Smooth muscle cell (in vitro differentiated cells): ENCODE measurements around the gene IL10RA. TPM values are rescaled to one million over a fixed set of nuclear protein-coding genes. Genes with fewer than 3 reads are reported as not detected.

ENCODE experiments used
- DNase-seq: peaks from one replicate; lab custom pipeline; 2025; ENCODE audit not compliant: unreplicated experiment; lab: John Stamatoyannopoulos, UW
- H2AFZ ChIP-seq: fragments of 200-600 bp; sonication (generic); 2 replicates; pipeline ENCODE4 v1.6.0; 2016; ENCODE audit warnings: antibody characterized with exemption, low read depth, mild to moderate bottlenecking
- H3F3A ChIP-seq: fragments of 200-600 bp; sonication (generic); 2 replicates; pipeline ENCODE4 v1.6.0; 2017; ENCODE audit warnings: antibody characterized with exemption, low read depth
- H3K27ac ChIP-seq: fragments of 200-600 bp; sonication (generic); 2 replicates; pipeline ENCODE4 v1.5.1; 2016; ENCODE audit warnings: low read depth, mild to moderate bottlenecking
- H3K27me3 ChIP-seq: fragments of 200-600 bp; sonication (generic); 2 replicates; pipeline ENCODE4 v1.6.1; 2016; ENCODE audit warnings: low read depth, mild to moderate bottlenecking
- H3K36me3 ChIP-seq: fragments of 200-600 bp; sonication (generic); 2 replicates; pipeline ENCODE4 v1.5.1; 2016; ENCODE audit warnings: low read depth
- H3K4me1 ChIP-seq: fragments of 200-600 bp; sonication (generic); 2 replicates; pipeline ENCODE4 v1.5.1; 2016; ENCODE audit warnings: low read depth
- H3K4me2 ChIP-seq: fragments of 200-600 bp; sonication (generic); 2 replicates; pipeline ENCODE4 v1.6.0; 2016; ENCODE audit warnings: mild to moderate bottlenecking
- H3K4me3 ChIP-seq: fragments of 200-600 bp; sonication (generic); 2 replicates; pipeline ENCODE4 v1.5.1; 2016; ENCODE audit warnings: mild to moderate bottlenecking
- H3K79me2 ChIP-seq: fragments of 200-600 bp; sonication (generic); 2 replicates; pipeline ENCODE4 v1.6.0; 2016; ENCODE audit warnings: low read depth, mild to moderate bottlenecking
- H3K9ac ChIP-seq: fragments of 200-600 bp; sonication (generic); 2 replicates; pipeline ENCODE4 v1.6.0; 2016; ENCODE audit warnings: low read depth
- H3K9me3 ChIP-seq: fragments of 200-600 bp; sonication (generic); replicated peaks from 2 replicates; pipeline ENCODE4 v1.5.1; 2016; ENCODE audit warnings: low read depth
- H4K20me1 ChIP-seq: fragments of 200-600 bp; sonication (generic); 2 replicates; pipeline ENCODE4 v1.6.0; 2016; ENCODE audit warnings: low read depth
- CTCF ChIP-seq: fragments of 200-600 bp; sonication (generic); IDR thresholded peaks from 2 replicates; pipeline ENCODE4 v1.5.1; 2017; ENCODE audit warnings: borderline replicate concordance, mild to moderate bottlenecking, antibody characterized with exemption; ENCODE audit not compliant: insufficient read depth, poor library complexity, severe bottlenecking
- WGBS: methylation state at CpG from one replicate; pipeline ENCODE4 v1.1.7; 2016; ENCODE audit warnings: low lambda C conversion rate; 5-methylcytosine and 5-hydroxymethylcytosine counted together
- polyA plus RNA-seq: library from polyadenylated mRNA; unstranded; fragments of >200 nt; fragmentation: Nextera tagmentation; extraction: Ambion mirVana; gene quantifications from 2 replicates; pipeline ENCODE4 v1.2.1, GENCODE V29; 2016
- total RNA-seq: library from RNA; depleted of rRNA; stranded (reverse); fragments of >200 nt; gene quantifications from 2 replicates; pipeline ENCODE4 v1.2.3, GENCODE V29; 2014

The IL10RA gene
- total and polyA plus RNA-seq, 2 experiments from 2014 or later, result 0.07 to 0.18 TPM

DNA sequence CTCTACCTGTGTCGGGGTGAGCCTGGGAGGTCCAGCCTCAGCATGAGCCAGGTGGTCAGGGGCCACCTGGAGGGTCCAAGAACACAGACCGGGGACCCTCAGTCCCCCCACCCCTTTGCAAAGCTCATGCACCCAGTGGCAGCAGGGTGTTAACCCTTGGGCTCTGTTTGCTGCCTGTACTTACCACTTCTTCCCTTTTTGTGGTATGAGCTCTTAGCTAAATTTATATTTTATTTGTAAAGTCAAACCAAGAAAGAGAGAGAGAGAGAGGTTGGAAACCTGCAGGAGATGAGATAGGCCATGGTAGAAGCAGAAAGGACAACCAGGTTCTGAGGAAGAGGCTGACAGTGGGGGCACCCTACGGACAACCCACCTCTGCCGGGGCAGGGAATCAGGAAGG lies 29.9 kb downstream of the IL10RA start:
- 83% methylated on average over 4 of the region's 4 CpGs for WGBS
- no peaks in the 10 kb centered on the region for H3K9me3 ChIP-seq
- H3K79me2 ChIP-seq, result no peaks in the 10 kb centered on the region
- no peak overlapping the region for H3K4me3 ChIP-seq
- no peak for DNase-seq
- no peak overlapping the region for H3K27ac ChIP-seq
- no peak for TF ChIP-seq CTCF
- H3K4me2 ChIP-seq, result no peak overlapping the region
- H3K27me3 ChIP-seq, result peaks cover 5% of the 10 kb centered on the region
- H3K36me3 ChIP-seq, result no peaks in the 10 kb centered on the region
- no peaks in the 10 kb centered on the region for H3F3A ChIP-seq
- H3K4me1 ChIP-seq, result no peaks in the 10 kb centered on the region
- no peaks in the 10 kb centered on the region for H4K20me1 ChIP-seq
- H3K9ac ChIP-seq, result no peak overlapping the region
- H2AFZ ChIP-seq, result no peak overlapping the region

DNA sequence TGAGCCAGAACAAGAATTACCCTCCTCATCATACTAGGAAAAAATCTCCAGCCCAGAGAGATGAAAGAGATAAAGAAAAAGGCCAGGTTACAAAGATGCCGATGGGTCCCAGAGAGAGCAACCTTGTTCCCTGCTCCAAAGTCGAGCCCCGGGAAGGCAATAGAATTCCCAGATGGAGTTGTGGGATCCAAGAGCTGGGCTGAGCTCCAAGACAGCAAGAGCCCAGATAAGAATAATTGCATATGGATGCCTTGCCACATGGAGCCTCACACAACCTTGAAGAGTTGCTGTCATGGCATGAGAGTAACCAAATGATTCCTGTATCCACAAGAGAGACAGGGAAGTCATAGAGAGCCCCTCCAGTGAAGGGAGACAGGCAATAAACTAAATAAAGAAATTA lies 30.9 kb downstream of the IL10RA start:
- Histone ChIP-seq H3K27ac (no peak overlapping the region), H3K27me3 (peaks cover 5% of the 10 kb centered on the region), H3K9ac (no peak overlapping the region), H3K79me2 (no peaks in the 10 kb centered on the region), H3K4me2 (no peak overlapping the region), H3K9me3 (no peaks in the 10 kb centered on the region), H3F3A (no peaks in the 10 kb centered on the region), H3K36me3 (no peaks in the 10 kb centered on the region), H4K20me1 (no peaks in the 10 kb centered on the region), H3K4me1 (no peaks in the 10 kb centered on the region), H3K4me3 (no peak overlapping the region), H2AFZ (no peak overlapping the region)
- 86% methylated on average over 3 of the region's 3 CpGs for WGBS
- TF ChIP-seq CTCF, result no peak
- DNase-seq, result no peak

GRCh38 chr11:118017631-118018315 lies 31.6 kb downstream of the IL10RA start:
- Histone ChIP-seq H3K4me1 (no peaks in the 10 kb centered on the region), H3K27ac (no peak overlapping the region), H3K9ac (no peak overlapping the region), H3K27me3 (peaks cover 5% of the 10 kb centered on the region), H4K20me1 (no peaks in the 10 kb centered on the region), H2AFZ (no peak overlapping the region), H3K4me3 (no peak overlapping the region), H3K4me2 (no peak overlapping the region), H3K36me3 (no peaks in the 10 kb centered on the region), H3F3A (no peaks in the 10 kb centered on the region), H3K9me3 (no peaks in the 10 kb centered on the region), H3K79me2 (no peaks in the 10 kb centered on the region)
- DNase-seq, result no peak
- WGBS, result 67% methylated on average over 4 of the region's 4 CpGs
- no peak for TF ChIP-seq CTCF

GRCh38 chr11:118018401-118018800 lies 32.2 kb downstream of the IL10RA start:
- H3K4me1 ChIP-seq, result no peaks in the 10 kb centered on the region
- H3K4me3 ChIP-seq, result no peak overlapping the region
- no peak overlapping the region for H3K27ac ChIP-seq
- no peak overlapping the region for H3K9ac ChIP-seq
- no peaks in the 10 kb centered on the region for H3F3A ChIP-seq
- H4K20me1 ChIP-seq, result no peaks in the 10 kb centered on the region
- no peak for TF ChIP-seq CTCF
- H2AFZ ChIP-seq, result no peak overlapping the region
- H3K4me2 ChIP-seq, result no peak overlapping the region
- no peak for DNase-seq
- peaks cover 5% of the 10 kb centered on the region for H3K27me3 ChIP-seq
- H3K9me3 ChIP-seq, result no peaks in the 10 kb centered on the region
- H3K79me2 ChIP-seq, result no peaks in the 10 kb centered on the region
- 83% methylated on average over 2 of the region's 2 CpGs for WGBS
- H3K36me3 ChIP-seq, result no peaks in the 10 kb centered on the region
